ENCODE data around the gene PRDX1.
A peak's percentile ranks its signal among the peaks of the same experiment; 100 is the strongest.
"Not testable (repeated sequence)": the region's sequence is repeated elsewhere in the genome, so short reads cannot be mapped to it uniquely, and the experiment has no call there.

PRDX1 gene

DNA sequence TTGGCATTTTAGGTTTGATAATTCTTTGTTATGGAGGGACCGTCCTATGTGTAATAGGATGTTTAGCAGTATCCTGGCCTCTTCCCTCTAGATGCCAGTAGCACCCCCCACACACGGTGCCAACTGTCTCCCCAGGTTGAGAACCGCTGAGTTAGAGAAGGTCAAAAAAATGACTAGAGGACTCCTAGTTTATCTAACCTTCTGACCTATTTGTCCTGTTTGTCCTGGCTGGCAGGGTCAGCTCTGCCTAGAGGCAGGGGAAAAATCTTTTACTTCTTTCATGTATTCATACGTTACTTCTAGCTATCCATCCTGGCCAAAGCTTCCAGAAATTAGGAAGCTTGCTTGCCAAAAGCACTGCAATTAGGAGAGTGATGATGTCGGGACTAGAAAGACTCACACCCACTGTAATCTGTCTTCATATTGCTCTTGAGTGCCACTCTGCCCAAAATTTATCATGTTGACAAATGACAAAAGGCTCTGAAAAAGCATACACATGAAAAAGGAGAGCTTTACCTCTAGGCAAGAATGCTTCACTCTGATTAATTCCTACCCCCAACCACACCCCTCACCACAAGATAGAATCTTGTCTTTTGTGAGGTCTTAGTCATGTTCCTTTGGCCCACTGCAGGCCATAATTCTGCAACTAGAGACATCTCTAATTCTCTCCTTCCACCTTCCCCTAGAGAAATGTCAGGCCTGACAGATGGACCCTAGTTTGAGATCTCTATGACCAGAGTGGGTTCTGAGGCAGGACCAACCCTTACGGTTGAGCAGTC, 14.5 kb upstream of the PRDX1 start:
- DNase-seq = no peak

- DNase-seq = no peak
These were observed 10.2 kb upstream of the PRDX1 start for GRCh38 chr1:45531873-45532272.

DNA sequence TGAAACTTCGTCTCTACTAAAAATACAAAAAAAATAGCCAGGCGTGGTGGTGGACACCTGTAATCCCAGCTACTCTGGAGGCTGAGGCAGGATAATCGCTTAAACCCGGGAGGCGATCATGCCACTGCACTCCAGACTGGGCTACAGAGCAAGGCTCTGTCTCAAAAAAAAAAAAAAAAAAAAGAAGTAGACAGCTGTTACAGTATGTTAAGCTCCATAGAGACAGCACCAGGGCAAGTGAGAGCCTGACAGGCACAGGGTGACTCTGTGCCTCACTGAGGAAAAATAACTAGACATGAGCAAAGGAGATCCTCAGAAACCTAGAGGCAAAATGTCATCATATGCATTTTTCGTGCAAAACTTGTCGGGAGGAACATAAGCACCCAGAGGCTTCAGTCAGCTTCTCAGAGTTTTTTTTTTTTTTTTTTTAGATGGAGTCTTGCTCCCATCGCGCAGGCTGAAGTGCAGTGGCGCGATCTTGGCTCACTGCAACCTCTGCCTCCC, 9.0 kb upstream of the PRDX1 start:
- no peak for DNase-seq

- DNase-seq = no peak
These were observed 4.5 kb upstream of the PRDX1 start for GRCh38 chr1:45526135-45526644.

DNA sequence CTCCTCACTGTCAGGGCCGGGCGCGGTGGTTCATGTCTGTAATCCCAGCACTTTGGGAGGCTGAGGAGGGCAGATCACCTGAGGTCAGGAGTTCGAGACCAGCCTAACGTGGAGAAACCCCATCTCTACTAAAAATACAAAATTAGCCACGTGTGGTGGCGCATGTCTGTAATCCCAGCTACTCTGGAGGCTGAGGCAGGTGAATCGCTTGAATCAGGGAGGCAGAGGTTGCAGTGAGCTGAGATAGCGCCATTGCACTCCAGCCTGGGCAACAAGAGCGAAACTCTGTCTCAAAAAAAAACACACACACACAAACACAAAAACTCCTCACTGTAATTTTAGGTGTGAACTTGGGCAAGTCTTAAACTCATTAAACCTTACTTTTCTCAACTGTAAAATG, 2.3 kb upstream of the PRDX1 start:
- not testable (repeated sequence) for DNase-seq

- not testable (repeated sequence) for DNase-seq
These were observed 1.8 kb upstream of the PRDX1 start for GRCh38 chr1:45523516-45523915.

DNA sequence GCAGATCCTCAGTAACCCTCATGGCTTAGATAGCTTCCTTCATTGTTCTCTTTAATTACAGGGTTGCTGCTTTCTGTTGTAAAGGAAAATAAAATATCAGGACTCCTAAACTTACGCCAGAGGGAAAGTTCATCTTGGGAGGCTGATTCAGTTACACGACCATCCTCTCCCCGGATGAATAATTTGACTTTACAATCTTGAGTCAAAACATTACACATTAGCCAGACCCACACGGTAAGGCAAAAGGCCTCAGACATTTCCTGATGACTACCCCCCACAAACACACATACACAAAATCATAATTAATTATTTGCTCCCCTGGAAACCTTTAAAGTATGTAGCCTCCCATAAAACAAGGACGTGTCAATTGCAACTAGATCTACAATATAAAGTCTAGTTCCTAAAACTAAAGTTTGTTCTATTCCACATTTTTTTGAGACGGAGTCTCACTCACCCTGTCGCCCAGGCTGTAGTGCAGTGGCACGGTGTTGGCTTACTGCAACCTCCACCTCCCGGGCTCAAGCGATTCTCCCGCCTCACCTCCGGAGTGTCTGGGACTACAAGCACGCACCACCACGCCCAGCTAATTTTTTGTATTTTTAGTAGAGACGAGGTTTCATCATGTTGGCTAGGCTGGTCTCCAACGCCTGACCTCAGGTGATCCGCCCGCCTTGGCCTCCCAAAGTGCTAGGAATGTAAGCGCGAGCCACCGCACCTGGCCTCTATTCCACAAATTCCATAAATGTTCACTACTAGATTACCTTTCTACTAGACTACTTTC, 830 bp upstream of the PRDX1 start:
- no peak for DNase-seq

DNA sequence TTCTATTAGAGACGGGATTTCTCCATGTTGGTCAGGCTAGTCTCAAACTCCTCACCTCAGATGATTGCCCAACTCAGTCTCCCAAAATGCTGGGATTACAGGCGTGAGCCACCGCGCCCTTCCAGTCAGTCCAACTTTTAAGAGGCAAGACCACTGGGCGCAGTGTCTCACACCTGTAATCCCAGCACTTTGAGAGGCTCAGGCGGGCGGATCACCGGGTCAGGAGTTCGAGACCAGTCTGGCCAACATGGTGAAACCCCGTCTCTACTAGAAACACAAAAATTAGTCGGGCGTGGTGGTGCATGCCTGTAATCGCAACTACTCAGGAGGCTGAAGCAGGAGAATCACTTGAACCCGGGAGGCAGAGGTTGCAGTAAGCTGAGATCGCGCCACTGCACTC, 1.9 kb downstream of the PRDX1 start:
- DNase-seq = not testable (repeated sequence)

GRCh38 chr1:45518910-45519309, 2.8 kb downstream of the PRDX1 start:
- no peak for DNase-seq

GRCh38 chr1:45518366-45518765, 3.3 kb downstream of the PRDX1 start:
- not testable (repeated sequence) for DNase-seq

GRCh38 chr1:45516465-45516864, 5.2 kb downstream of the PRDX1 start:
- no peak for DNase-seq

DNA sequence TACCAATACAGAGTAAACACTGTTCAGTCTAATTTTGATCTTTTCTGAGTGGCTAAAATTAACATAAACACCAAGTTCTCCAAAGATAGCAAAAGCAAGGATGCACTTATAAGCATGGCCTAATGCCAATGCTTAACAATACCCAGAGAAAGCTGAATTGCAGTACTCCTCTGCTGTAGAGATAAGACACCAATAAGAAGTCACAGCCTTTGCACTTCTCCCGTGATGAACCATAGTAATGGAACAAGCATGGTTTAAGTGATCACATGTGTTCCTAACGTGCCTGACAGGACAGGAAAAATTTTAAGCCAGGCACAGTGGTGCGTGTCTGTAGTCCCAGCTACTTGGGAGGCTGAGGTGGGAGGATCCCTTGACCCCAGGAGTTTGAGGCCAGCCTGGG, 5.6 kb downstream of the PRDX1 start:
- no peak for DNase-seq

GRCh38 chr1:45513532-45514260, 8.0 kb downstream of the PRDX1 start:
- not testable (repeated sequence) for DNase-seq

DNA sequence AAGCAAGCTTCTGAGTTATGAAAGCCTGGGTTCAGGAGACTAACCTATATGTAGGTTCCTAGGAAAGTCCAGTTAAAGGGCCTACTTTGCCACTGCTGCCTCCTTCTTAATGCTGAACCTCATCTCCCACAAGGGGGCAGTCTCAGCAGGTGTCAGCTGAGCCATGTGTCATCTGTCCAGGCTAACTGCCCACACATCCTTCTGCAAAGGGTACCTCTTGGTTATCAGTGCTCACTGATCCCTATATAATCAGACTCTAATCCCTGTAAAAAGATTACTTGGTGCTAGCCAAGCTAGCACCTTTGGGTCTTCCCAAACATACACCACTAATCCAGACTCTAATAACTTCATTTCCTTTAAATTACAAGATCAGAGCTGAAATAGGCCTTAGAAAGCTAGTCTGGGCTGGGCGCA, 9.0 kb downstream of the PRDX1 start:
- peak; percentile 70 for DNase-seq

GRCh38 chr1:45510972-45511527, 10.6 kb downstream of the PRDX1 start:
- no peak for DNase-seq

DNA sequence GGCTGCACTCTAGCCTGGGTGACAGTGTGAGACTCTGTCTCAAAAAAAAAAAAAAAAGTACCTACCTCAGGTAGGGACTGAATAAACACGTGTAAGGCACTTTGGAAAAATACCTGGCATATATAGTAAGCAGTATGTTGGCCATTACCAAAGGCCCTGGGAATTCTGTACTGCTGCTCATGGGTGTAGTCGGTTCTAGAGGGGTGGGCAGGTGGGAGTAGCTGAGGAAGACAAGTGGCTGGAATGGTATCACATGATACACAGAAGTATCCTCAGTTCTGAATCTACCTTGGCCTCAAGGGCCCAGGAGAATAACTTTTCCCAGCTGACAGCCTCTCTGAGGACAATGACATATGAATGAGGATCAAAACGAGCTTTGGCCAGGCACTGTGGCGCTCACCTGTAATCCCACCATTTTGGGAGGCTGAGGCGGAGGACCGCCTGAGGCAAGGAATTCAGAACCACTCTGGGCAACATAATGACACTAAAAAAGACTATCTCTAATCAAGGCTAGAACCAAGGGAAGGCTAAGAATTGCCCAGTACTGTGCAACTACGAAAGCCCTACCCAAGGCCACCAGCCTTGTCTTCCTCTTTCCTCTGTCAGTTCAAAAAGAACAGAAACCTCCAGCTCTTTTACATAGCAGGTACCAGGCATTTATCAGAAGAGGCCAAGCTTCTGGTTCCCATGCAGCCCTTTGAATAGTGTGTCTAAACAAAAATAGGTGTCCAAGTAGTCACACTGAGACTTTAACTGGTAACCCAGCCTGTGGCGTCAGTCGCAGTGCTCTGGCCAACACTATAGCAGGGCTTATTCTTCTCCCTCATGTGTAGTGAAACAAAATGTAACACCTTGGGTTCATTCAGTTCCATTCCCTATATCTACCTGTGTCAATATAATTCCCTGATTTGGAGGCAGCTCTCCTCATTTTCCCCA, 11.4 kb downstream of the PRDX1 start:
- no peak for DNase-seq

- DNase-seq = no peak
These were observed 13.2 kb downstream of the PRDX1 start for GRCh38 chr1:45508295-45509151.

GRCh38 chr1:45507893-45508292, 13.8 kb downstream of the PRDX1 start:
- DNase-seq = no peak

GRCh38 chr1:45507195-45507594, 14.5 kb downstream of the PRDX1 start:
- no peak for DNase-seq

All from stimulated activated CD8-positive, alpha-beta memory T cell treated with anti-CD3 and anti-CD28 coated beads, Interleukin-4, amount 100 ng/mL, for 48 hours (primary cell).